GM21528 (cell line): ENCODE results near the gene EFNB1.

ENCODE experiments used
- ATAC-seq: cut with Tn5 transposase; IDR thresholded peaks from one replicate; pipeline ENCODE4 v1.9.1; 2021; ENCODE audit warnings: mild to moderate bottlenecking, moderate library complexity; ENCODE audit not compliant: unreplicated experiment, low FRiP score

EFNB1 gene

DNA sequence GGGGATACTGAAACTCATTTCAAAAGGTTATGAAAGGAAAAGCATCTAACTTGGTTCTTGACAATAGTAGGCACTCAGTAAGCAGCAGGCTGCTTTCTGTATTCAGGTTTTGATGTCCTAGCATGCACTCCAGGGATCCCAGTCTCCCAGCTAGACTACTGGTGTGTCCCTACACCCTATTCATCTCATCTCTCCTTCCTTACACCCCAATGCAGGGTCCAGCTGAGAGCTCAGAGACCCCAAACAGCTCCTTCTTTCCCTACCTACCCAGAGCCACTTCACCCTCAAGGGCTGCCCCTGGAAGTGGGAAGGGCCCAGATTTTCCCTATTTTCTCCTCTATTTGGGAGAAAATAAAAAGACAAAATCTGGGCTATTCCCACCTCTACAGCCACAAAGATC is 1.6 kb upstream of the EFNB1 start:
- ATAC-seq = no peak

DNA sequence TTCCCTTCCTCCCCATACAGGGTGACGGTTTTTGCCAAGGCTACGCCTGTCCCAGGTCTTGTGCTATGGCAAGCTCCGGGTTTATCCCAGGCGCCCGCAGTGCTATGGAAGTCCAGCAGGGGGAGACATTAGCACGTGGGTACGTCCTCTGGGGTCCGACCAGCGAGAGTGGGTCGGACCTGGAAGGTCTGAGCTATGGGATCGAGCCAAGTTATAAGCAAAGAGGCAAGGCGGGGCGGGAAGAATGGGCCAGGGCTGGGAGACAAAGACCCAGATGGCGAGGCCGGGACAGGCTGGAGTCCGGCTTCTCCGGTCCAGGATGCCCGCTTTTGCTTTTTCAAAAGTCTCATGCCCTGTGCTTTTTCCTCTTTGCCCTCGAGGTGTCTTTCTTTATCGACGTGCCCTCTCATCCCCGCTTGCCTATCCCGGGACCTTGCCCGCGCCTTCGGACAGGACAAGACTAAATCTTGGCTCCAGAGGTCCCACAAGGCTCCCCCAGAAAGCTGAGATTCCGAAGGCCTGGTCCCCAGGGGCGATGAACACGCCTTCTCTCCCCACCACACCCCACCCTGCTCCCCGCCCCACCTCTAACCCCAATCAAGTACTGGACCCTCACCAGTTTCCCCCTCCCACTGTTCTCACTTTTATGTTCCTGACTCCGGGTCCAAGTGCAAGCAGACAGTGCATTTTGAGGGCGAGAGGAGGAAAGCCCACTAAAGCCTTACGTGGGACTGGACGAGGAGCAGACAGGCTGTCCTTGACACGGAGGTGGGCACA is 785 bp upstream of the EFNB1 start:
- no peak for ATAC-seq

- ATAC-seq = no peak
Measured at GRCh38 chrX:68829582-68830418, 979 bp downstream of the EFNB1 start.

- no peak for ATAC-seq
Measured at GRCh38 chrX:68830419-68831404, 1.9 kb downstream of the EFNB1 start.

GRCh38 chrX:68831405-68832100 is 2.7 kb downstream of the EFNB1 start:
- no peak for ATAC-seq

DNA sequence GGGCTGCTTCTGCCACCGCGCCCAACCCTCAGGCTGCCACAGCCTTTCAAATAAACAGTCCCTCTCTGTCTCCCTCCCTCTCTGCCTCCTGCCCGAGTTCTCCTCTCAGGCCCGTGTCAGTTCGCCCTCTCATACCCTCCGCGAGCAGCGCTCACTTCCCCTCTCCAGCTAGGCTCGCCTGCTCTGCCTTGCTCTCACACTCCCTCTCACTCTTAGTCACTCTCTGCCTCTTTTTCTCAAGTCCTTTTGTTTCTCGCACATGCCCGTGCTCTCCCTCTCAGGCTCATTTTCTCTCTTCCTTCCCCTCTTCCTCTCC is 3.2 kb downstream of the EFNB1 start:
- no peak for ATAC-seq

GRCh38 chrX:68832516-68833447 is 4.0 kb downstream of the EFNB1 start:
- no peak for ATAC-seq

GRCh38 chrX:68833448-68833805 is 4.6 kb downstream of the EFNB1 start:
- ATAC-seq = no peak

- ATAC-seq = no peak
Measured at GRCh38 chrX:68833855-68834331, 5.1 kb downstream of the EFNB1 start.

DNA sequence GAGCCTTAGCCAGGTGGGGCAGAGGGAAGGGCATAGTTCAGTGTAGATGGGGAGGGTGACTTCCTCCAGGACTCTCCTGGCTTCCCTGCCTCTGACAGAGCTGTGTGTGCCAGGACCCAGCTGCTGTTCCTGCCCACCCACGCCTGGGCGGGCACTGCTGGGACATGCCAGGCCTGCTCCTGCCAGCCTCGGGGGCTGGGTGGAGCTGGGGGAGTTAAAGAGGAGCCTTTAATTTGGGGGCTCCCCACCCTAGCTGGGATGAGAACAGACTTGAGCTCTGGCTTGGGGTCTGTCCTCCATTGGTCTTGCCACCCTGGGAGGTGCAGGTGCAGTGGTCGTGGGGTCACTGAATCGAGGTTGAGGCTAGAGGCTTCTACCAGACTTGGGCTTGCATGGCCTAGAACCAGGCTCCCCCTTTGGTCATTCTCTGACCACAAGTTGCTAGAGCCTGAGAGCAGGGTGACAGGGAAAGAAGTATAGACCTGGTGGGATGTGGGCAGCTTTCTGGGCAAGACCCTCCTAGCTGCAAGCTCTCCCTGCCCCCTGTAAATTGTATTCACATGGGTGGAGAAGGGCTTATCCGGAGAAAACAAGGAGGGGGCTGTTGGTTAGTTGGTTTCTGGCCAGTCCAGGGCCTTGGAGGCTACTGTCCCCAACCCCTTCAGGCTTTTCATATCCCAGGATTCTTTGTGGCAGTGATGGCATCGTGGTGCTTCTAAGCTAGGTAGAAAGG is 5.7 kb downstream of the EFNB1 start:
- ATAC-seq = no peak

DNA sequence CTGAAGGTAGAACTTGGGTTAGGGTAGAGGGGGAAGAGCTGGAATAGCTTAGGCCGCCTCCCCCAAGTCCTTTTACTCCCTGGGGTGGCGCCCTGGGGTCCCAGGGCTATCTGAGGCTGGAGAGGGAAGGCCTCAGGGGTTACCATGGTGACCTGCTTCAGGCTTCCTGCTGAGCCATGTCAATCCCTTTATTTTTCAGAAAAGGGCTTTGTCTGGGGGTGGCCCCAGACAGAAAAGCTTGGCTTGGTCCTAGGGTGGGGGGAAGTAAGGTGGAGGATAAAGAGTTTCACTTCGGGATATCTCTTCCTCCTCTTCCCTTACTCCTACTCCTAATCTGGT is 6.3 kb downstream of the EFNB1 start:
- ATAC-seq = no peak

DNA sequence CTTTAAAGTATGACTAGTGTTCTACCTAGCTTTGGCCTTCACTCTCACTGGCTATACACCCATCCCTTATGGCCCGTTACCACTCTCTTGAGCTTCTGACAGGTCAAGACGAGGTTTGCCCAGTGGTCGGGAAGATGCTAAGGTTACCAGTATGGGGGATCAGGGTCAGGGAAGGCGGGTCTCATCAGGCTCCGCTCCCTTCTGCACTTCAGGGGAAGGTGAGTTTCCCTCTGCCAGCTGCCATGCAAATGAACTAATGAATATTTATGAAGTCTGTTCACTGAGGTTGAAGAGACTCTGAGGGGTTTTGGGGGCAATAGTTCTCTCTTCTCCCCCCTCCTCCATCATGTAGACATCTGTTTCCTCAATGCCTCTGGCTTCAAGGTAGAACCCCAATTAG is 6.6 kb downstream of the EFNB1 start:
- ATAC-seq = no peak

GRCh38 chrX:68837119-68837518 is 8.3 kb downstream of the EFNB1 start:
- no peak for ATAC-seq

GRCh38 chrX:68838571-68838910 is 9.7 kb downstream of the EFNB1 start:
- ATAC-seq = no peak

- no peak for ATAC-seq
Measured at GRCh38 chrX:68839771-68840170, 10.9 kb downstream of the EFNB1 start.

DNA sequence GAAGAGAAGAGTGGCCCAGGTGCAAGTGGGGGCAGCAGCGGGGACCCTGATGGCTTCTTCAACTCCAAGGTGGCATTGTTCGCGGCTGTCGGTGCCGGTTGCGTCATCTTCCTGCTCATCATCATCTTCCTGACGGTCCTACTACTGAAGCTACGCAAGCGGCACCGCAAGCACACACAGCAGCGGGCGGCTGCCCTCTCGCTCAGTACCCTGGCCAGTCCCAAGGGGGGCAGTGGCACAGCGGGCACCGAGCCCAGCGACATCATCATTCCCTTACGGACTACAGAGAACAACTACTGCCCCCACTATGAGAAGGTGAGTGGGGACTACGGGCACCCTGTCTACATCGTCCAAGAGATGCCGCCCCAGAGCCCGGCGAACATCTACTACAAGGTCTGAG is 11.4 kb downstream of the EFNB1 start:
- ATAC-seq = no peak

DNA sequence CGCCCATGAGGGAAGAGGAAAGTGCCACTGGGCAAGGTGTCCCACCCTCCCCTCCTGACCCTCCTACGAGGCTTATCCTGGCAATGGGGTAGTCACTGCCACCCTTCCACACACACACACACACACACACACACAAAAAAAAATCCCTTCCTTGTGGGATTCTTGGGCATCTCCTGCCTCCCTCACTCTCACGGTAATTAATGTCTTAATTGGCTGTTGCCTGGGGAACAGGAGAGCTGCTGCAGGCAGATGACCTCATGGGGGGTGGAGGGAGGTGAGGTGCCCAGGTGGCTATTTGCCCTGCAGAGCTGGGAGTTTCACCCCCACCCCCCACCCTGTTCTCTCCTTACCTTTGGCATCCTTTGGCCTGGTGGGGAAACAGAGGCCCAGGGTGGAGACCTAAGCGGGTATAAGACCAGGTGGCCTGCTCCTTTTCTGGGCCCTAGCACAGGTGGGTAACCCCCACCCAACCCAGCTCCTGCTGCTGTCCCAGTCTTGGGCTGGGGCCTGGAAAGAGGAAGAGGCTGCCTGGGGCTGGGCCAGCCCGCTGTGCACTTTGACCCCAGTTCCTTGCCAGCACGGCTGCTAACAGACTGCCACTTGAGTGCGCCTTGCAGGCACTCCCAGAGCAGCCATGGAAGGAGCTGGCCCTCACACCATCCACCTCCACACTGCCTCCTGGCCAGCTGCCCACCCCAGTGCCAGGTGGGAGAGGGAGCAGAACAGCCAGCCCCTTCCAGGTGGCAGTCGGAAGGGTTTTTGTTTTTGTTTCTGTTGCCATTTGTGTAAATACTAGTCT is 12.6 kb downstream of the EFNB1 start:
- ATAC-seq = no peak

- ATAC-seq = no peak
Measured at GRCh38 chrX:68842351-68842750, 13.5 kb downstream of the EFNB1 start.
